HepG2 (cell line): Measurements from ENCODE around the gene HOXD12.

Experiments used
- CTCF ChIP-seq: sonication (generic); formaldehyde crosslinking; IDR thresholded peaks from 2 replicates; pipeline ENCODE4 v1.5.0; 2020; ENCODE audit warnings: mild to moderate bottlenecking, missing genetic modification reagents, moderate library complexity
- GTF2F1 ChIP-seq: fragments of 150-350 bp; IDR thresholded peaks from 2 replicates; pipeline ENCODE4 v1.6.1; 2014; ENCODE audit warnings: low read length
- NR2C2 ChIP-seq: sonication (generic); formaldehyde crosslinking; IDR thresholded peaks from 2 replicates; pipeline ENCODE4 v1.4.0; 2020; ENCODE audit warnings: missing genetic modification reagents, mild to moderate bottlenecking, moderate library complexity, borderline replicate concordance
- SMAD1 ChIP-seq: sonication (generic); formaldehyde crosslinking; IDR thresholded peaks from 2 replicates; pipeline ENCODE4 v1.4.0; 2020; ENCODE audit warnings: missing genetic modification reagents, low read depth, mild to moderate bottlenecking, borderline replicate concordance
- TGIF2 ChIP-seq: IDR thresholded peaks from 2 replicates; pipeline ENCODE4 v1.6.1; 2016; ENCODE audit warnings: control low read depth, missing compliant biosample characterization
- ZNF589 ChIP-seq: sonication (generic); formaldehyde crosslinking; conservative IDR thresholded peaks from 2 replicates; pipeline ENCODE4 v1.8.0; 2022; ENCODE audit warnings: mild to moderate bottlenecking, moderate library complexity, missing genetic modification reagents

GRCh38 chr2:176148751-176149421 is 49.3 kb downstream of the HOXD12 start:
- no peak for TF ChIP-seq GTF2F1
- TF ChIP-seq CTCF (CRISPR knock-in tag): no peak
- no peak for TF ChIP-seq NR2C2 (CRISPR knock-in tag)
- no peak for TF ChIP-seq TGIF2 (CRISPR knock-in tag)
- no peak for TF ChIP-seq ZNF589
- TF ChIP-seq SMAD1 (CRISPR knock-in tag): no peak
